AG10803 (cell line): ENCODE measurements around the gene PEX14.

Experiments
- DNase-seq: peaks from one replicate; pipeline ENCODE4 v3.0.0; 2010; ENCODE audit warnings: low read depth
- H3K4me3 ChIP-seq: 2 replicates; pipeline ENCODE4 v1.5.1; 2011; ENCODE audit warnings: mild to moderate bottlenecking, low read length, control low read depth
- TF ChIP-seq, protein P1 (sequence below): conservative IDR thresholded peaks from 2 replicates; pipeline ENCODE4 v1.5.1; 2011; ENCODE audit warnings: mild to moderate bottlenecking, low read length, control low read depth, inconsistent platforms

Gene PEX14

DNA sequence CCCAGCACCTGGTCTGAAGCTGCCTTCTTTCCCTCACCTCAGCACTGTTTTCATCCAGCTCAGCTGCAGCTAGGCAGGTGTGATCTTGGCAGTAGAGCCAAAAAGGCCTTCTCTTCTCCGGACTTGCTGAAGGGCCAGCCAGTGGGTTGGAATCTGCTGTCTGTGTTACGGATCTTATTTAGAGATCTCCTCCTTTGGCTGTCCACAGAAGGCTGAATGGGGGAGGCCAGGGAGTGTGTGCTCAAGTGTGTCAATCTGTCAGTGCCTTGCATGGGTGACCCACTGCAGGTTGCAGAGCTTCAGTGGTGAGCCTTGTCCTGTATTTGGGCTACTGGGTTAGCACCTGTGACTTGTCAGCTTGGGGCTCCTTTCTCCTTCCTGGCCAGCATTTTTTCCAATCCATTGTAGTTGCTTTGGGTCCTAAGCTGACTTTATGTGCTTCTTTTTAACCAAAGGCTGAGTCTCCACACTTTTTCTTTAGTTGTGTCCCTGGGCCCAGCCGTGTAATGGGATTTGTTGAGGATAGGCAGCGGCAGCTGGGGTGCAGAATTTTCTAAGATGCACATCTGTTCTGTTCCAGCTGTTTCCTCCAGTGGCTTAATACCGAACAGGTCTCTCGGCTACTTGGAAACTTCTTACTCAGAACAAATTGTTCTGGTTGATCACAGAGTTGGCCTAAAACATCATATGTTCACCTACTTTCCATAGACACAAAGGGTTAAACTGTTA is 126.8 kb downstream of the PEX14 start:
- TF ChIP-seq, protein P1, sequence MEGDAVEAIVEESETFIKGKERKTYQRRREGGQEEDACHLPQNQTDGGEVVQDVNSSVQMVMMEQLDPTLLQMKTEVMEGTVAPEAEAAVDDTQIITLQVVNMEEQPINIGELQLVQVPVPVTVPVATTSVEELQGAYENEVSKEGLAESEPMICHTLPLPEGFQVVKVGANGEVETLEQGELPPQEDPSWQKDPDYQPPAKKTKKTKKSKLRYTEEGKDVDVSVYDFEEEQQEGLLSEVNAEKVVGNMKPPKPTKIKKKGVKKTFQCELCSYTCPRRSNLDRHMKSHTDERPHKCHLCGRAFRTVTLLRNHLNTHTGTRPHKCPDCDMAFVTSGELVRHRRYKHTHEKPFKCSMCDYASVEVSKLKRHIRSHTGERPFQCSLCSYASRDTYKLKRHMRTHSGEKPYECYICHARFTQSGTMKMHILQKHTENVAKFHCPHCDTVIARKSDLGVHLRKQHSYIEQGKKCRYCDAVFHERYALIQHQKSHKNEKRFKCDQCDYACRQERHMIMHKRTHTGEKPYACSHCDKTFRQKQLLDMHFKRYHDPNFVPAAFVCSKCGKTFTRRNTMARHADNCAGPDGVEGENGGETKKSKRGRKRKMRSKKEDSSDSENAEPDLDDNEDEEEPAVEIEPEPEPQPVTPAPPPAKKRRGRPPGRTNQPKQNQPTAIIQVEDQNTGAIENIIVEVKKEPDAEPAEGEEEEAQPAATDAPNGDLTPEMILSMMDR: no peak
- DNase-seq: no peak
- H3K4me3 ChIP-seq: no peak overlapping the region

DNA sequence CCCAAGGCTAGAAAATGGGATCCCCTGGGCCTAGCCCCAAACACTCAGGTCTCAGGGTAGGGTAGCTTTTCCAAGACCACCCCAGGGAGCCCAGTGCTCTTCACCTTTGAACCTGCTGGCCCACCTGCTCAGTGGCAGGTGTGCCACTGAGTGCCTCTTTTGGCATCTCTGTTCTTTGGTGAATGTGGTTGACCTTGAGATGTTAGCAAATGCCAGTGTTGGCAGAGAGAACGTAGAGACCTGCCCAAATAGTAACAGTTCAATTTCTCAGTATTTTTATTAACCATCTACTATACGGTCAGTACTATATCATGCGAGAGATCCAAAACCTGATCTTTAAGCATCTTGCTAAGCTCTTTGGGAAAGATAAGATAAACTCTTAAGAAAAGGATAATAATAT is 128.2 kb downstream of the PEX14 start:
- TF ChIP-seq, protein P1: no peak
- DNase-seq: no peak

DNA sequence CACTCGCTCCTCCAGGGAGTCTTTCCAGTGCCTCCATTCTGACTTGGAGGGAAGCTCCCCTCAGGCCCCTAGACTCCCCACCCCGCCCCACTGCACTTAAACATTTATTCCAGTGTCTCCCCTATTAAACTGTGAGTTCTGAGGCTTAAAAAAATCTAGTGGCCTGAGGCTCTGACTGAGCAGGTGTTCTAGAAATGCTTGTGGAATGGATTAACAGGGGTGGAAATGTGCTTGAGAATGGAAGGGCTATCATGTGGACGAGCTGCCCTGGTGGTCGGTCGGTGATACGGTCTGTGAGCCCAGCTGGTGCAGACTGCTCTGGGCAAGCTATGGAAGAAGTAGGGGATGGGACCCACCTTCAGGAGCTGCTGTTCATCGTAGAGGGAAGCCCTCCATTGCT is 130.2 kb downstream of the PEX14 start:
- TF ChIP-seq, protein P1: no peak
- H3K4me3 ChIP-seq: no peak overlapping the region
- no peak for DNase-seq

More for the DNA sequence above, 128.2 kb downstream of the PEX14 start:
- no peak overlapping the region for H3K4me3 ChIP-seq

DNA sequence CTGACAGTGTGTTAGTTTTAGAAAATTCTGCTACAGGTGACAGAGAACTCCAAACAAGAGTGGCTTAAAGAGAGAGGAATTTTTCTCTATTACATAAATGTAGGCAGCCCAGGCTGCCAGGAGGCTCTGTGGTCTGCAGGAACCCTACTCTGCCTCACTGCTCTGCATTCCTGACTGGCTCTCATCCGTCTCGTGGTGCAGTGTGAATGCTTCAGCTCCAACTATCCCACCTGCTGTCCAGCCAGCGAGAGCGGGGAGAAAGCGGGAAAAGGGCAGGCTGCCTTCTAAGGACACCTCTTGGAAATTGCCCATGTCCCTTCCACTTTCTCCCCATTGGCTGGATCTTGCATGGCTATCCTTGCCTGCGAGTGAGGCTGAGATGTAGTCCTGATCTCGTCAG is 131.3 kb downstream of the PEX14 start:
- no peak overlapping the region for H3K4me3 ChIP-seq
- DNase-seq: no peak
- TF ChIP-seq, protein P1: no peak

DNA sequence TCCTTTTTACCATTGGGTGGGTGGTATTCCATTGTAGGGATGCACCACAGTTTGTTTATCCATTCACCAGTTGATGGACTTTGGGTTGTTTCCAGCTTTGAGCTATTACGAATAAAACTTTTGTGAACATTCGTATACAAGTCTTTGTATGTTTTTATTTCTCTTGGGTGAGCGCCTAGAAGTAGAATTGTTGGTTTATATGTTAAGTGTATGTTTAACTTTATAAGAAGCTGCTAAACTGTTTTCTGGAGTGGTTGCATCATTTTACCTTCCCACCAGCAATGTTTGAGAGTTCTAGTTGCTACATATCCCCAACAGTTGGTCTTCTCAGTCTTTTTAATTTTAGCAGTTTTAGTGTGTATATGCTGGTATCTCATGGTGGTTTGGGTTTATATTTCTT is 132.5 kb downstream of the PEX14 start:
- DNase-seq: no peak
- no peak overlapping the region for H3K4me3 ChIP-seq
- TF ChIP-seq, protein P1: no peak

DNA sequence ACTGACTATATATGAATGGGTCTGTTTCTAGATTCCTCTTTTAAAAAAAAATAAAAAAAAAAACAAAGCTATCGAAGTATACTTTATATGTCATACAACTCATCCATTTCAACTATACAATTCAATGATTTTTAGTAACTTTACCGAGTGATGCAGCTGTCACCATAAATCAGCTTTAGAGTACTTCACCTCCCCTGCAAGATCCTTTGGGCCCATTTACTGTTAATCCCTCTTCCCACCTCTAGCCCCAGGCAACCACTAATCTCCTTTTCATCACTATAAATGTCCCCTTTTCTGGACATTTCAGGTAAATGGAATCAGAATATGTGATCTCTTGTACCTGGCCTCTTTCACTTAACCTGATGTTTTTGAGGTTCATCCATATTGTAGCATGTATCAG is 133.9 kb downstream of the PEX14 start:
- H3K4me3 ChIP-seq: no peak overlapping the region
- TF ChIP-seq, protein P1: no peak
- no peak for DNase-seq

DNA sequence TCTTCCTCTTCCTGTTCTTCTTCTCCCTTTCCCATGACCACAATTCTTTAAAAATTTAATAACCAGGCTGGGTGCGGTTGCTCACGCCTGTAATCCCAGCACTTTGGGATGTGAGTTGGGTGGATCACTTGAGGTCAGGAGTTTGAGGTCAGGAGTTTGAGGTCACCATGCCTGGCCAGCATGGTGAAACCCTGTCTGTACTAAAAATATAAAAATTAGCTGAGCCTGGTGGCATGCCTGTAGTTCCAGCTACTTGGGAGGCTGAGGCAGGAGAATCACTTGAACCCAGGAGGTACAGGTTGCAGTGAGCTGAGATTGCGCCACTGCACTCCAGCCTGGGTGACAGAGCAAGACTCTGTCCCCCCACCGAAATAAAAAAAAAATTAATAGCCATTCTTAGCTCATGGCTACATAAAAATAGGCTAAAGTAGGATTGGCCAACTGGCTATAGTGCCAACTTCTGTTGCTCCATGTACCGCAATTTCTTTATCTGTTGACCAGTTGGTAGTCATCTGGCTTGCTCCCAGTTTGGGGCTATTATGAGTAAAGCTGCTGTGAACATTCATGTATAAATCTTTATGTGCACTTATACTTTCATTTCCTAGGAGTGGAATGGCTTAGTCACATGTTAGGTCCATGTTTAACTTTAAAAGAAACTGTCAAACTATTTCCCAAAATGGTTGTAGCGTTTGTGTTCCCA is 136.3 kb downstream of the PEX14 start:
- no peak overlapping the region for H3K4me3 ChIP-seq
- TF ChIP-seq, protein P1: no peak
- DNase-seq: peak; percentile 17
